DOHH2 (cell line): ENCODE measurements around the gene PKD1.
"Not testable (repeated sequence)": the region's sequence is repeated elsewhere in the genome, so short reads cannot be mapped to it uniquely, and the experiment has no call there.

Experiments
- H3F3A ChIP-seq: fragments of 200-600 bp; sonication (generic), shearing (Covaris generic); 2 replicates; pipeline ENCODE4 v1.6.0; 2016; ENCODE audit warnings: antibody characterized with exemption, mild to moderate bottlenecking; ENCODE audit not compliant: control insufficient read depth, insufficient read depth
- H3K27ac ChIP-seq: fragments of 200-600 bp; sonication (generic); 2 replicates; pipeline ENCODE4 v1.5.1; 2014; ENCODE audit warnings: low read depth, mild to moderate bottlenecking, low read length, moderate library complexity
- H3K27me3 ChIP-seq: fragments of 200-600 bp; sonication (generic); 2 replicates; pipeline ENCODE4 v1.6.1; 2014; ENCODE audit warnings: mild to moderate bottlenecking, low read length, mixed read lengths; ENCODE audit not compliant: control insufficient read depth
- H3K36me3 ChIP-seq: fragments of 200-600 bp; sonication (generic); 2 replicates; pipeline ENCODE4 v1.6.1; 2014; ENCODE audit warnings: mild to moderate bottlenecking, low read length, moderate library complexity, mixed read lengths; ENCODE audit not compliant: control insufficient read depth
- H3K4me1 ChIP-seq: fragments of 200-600 bp; sonication (generic); 2 replicates; pipeline ENCODE4 v1.6.1; 2014; ENCODE audit warnings: mild to moderate bottlenecking, low read length, mixed read lengths; ENCODE audit not compliant: control insufficient read depth
- H3K4me2 ChIP-seq: fragments of 200-600 bp; sonication (generic); 2 replicates; pipeline ENCODE4 v1.6.0; 2014; ENCODE audit warnings: mild to moderate bottlenecking, low read length, moderate library complexity
- H3K4me3 ChIP-seq: fragments of 200-600 bp; sonication (generic); 2 replicates; pipeline ENCODE4 v1.5.1; 2014; ENCODE audit warnings: mild to moderate bottlenecking, low read length, mixed read lengths
- H3K79me2 ChIP-seq: fragments of 200-600 bp; sonication (generic); 2 replicates; pipeline ENCODE4 v1.6.1; 2014; ENCODE audit warnings: mild to moderate bottlenecking, low read length, mixed read lengths; ENCODE audit not compliant: control insufficient read depth
- H3K9me2 ChIP-seq: fragments of 200-600 bp; sonication (generic); replicated peaks from 2 replicates; pipeline ENCODE4 v1.6.1; 2014; ENCODE audit warnings: mild to moderate bottlenecking, low read length, mixed read lengths; ENCODE audit not compliant: control insufficient read depth
- H3K9me3 ChIP-seq: fragments of 200-600 bp; sonication (generic); 2 replicates; pipeline ENCODE4 v1.6.1; 2014; ENCODE audit warnings: antibody characterized with exemption, low read length, mixed read lengths; ENCODE audit not compliant: control insufficient read depth, insufficient read depth
- H4K20me1 ChIP-seq: fragments of 200-600 bp; sonication (generic); 2 replicates; pipeline ENCODE4 v1.6.0; 2014; ENCODE audit warnings: low read depth, mild to moderate bottlenecking, antibody characterized with exemption, low read length, moderate library complexity; ENCODE audit not compliant: control insufficient read depth, insufficient read depth
- CTCF ChIP-seq: fragments of 200-600 bp; sonication (generic); IDR thresholded peaks from one replicate; pipeline ENCODE4 v1.5.1; 2014; ENCODE audit warnings: antibody characterized with exemption, mild to moderate bottlenecking, low read depth, low read length; ENCODE audit not compliant: poor library complexity, severe bottlenecking
- EZH2phosphoT487 ChIP-seq: fragments of 200-600 bp; sonication (generic); IDR thresholded peaks from 2 replicates; pipeline ENCODE4 v1.6.1; 2017; ENCODE audit warnings: borderline replicate concordance, mild to moderate bottlenecking, antibody characterized with exemption, low read length, moderate library complexity, mixed read lengths

PKD1 gene

DNA sequence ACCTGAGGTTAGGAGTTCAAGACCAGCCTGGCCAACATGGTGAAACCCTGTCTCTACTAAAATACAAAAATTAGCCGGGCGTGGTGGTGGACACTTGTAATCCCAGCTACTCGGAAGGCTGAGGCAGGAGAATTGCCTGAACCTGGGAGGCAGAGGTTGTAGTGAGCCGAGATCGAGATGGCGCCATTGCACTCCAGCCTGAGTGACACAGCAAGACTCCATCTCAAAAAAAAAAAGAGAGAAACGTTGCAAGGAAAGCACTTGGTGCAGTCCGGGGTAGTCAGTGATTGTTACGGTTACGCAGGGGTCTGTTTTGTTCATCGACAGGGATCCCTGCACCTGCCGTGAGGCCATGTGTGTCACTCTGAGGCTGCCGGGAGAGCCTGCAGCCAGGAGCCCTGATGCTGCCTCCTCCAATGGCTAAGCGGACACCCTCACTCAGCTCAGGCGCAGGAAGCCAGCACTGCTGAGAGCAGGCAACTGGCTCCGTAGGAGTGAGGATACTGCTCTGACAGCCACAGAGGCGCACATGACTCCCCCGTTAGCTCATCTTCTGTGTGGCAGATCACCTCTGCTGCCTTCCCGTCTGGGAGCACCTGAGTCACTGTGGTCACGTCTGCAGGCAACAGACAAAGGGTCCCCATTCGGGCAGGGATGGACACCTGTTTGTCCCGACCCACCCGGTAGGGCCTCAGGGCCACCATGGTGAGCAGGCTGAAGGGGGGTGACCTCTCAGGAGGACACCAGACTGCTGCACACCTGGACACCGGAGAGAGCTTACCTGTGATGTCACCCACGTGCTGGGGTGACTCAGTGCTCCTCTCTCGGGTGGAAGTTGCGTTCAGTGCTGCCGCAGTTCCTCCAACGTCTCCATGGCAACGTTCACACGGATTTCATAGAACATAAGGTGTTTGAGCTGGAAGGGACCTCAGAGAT, 7.5 kb upstream of the PKD1 start:
- Histone ChIP-seq H3K4me3 (no peak overlapping the region), H3K36me3 (no peaks in the 10 kb centered on the region), H3K27ac (no peak overlapping the region), H4K20me1 (peaks cover 5% of the 10 kb centered on the region; the same call in 1 of the 2 replicates), H3K27me3 (peaks cover 3% of the 10 kb centered on the region; the same call in 1 of the 2 replicates), H3K4me2 (no peak overlapping the region), H3F3A (peaks cover 12% of the 10 kb centered on the region), H3K79me2 (no peaks in the 10 kb centered on the region), H3K9me2 (no peaks in the 10 kb centered on the region), H3K9me3 (no peaks in the 10 kb centered on the region), H3K4me1 (peaks cover 9% of the 10 kb centered on the region)
- TF ChIP-seq EZH2phosphoT487, result no peak
- TF ChIP-seq CTCF, result no peak

GRCh38 chr16:2135071-2135470, 627 bp downstream of the PKD1 start:
- not testable (repeated sequence) for H3K36me3 ChIP-seq, H3K27me3 ChIP-seq, H3K4me1 ChIP-seq, H4K20me1 ChIP-seq, H3K27ac ChIP-seq, H3K9me2 ChIP-seq, H3F3A ChIP-seq, H3K9me3 ChIP-seq
- Histone ChIP-seq H3K4me3 (peak overlapping the region; percentile 68), H3K79me2 (peaks cover 11% of the 10 kb centered on the region), H3K4me2 (peak overlapping the region; percentile 48)

GRCh38 chr16:2133797-2134196, 1.9 kb downstream of the PKD1 start:
- not testable (repeated sequence) for H3K9me2 ChIP-seq, H3K4me3 ChIP-seq, H3K27me3 ChIP-seq, H3F3A ChIP-seq, H3K27ac ChIP-seq, H3K9me3 ChIP-seq, H3K4me2 ChIP-seq, H4K20me1 ChIP-seq, H3K36me3 ChIP-seq
- Histone ChIP-seq H3K79me2 (peaks cover 14% of the 10 kb centered on the region), H3K4me1 (peaks cover 15% of the 10 kb centered on the region)

- H3F3A ChIP-seq, H3K36me3 ChIP-seq, H3K9me3 ChIP-seq, H3K4me3 ChIP-seq, H3K4me2 ChIP-seq, H3K9me2 ChIP-seq, H3K27ac ChIP-seq, H3K27me3 ChIP-seq, H4K20me1 ChIP-seq: not testable (repeated sequence)
- Histone ChIP-seq H3K4me1 (peaks cover 26% of the 10 kb centered on the region), H3K79me2 (peaks cover 29% of the 10 kb centered on the region)
Measured at GRCh38 chr16:2129890-2130447, 5.7 kb downstream of the PKD1 start.

GRCh38 chr16:2129251-2129650, 6.4 kb downstream of the PKD1 start:
- H3K4me1 ChIP-seq, result peaks cover 29% of the 10 kb centered on the region
- H3K4me2 ChIP-seq, result peak overlapping the region; percentile 88; the same call in 1 of the 2 replicates
- H4K20me1 ChIP-seq, H3K9me3 ChIP-seq, H3K9me2 ChIP-seq, H3K36me3 ChIP-seq, H3K27me3 ChIP-seq, H3F3A ChIP-seq: not testable (repeated sequence)
- H3K79me2 ChIP-seq, result peaks cover 29% of the 10 kb centered on the region
- peak overlapping the region; percentile 84 for H3K27ac ChIP-seq
- peak overlapping the region; percentile 71; the same call in 1 of the 2 replicates for H3K4me3 ChIP-seq

DNA sequence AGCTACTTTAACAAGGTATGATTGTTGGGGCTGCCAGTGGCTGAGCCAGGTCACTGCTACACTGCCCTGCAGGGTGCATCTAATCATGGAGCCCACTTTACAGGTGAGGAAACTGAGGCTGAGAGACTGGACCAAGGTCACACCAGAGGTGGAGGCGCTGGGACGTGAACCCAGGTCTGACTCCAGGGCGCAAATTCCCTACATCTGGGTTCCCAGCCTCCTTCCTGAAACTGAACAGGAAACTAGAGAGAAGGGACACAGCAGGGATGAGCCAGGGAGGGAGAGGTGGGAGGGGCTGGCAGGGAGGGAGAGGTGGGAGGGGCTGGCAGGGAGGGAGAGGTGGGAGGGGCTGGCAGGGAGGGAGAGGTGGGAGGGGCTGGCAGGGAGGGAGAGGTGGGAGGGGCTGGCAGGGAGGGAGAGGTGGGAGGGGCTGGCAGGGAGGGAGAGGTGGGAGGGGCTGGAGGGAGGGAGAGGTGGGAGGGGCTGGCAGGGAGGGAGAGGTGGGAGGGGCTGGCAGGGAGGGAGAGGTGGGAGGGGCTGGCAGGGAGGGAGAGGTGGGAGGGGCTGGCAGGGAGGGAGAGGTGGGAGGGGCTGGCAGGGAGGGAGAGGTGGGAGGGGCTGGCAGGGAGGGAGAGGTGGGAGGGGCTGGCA, 7.9 kb downstream of the PKD1 start:
- H3F3A ChIP-seq, H3K27ac ChIP-seq, H3K9me2 ChIP-seq, H3K27me3 ChIP-seq, H3K9me3 ChIP-seq, H4K20me1 ChIP-seq, H3K36me3 ChIP-seq, H3K4me3 ChIP-seq, H3K4me2 ChIP-seq: not testable (repeated sequence)
- H3K79me2 ChIP-seq, result peaks cover 29% of the 10 kb centered on the region
- H3K4me1 ChIP-seq, result peaks cover 29% of the 10 kb centered on the region
